GM12878 (cell line): Measurements from ENCODE around the gene NKAIN4.
"Not testable (repeated sequence)": the region's sequence is repeated elsewhere in the genome, so short reads cannot be mapped to it uniquely, and the experiment has no call there.

Experiments
- CTCF ChIP-seq, 3 experiments: IDR thresholded peaks in 2 of 3; conservative IDR thresholded peaks in 1 of 3; 2 replicates each; pipeline ENCODE4 v1.5.1; 2011; ENCODE audit warnings: low read depth in 3 of 3, low read length in 3 of 3, mild to moderate bottlenecking in 3 of 3, control low read depth in 2 of 3, moderate library complexity in 2 of 3, inconsistent platforms in 1 of 3, mixed read lengths in 1 of 3; ENCODE audit not compliant: control insufficient read depth in 2 of 3, insufficient read depth in 1 of 3; ENCODE audit errors: extremely low read depth in 1 of 3
- EZH2 ChIP-seq: IDR thresholded peaks from 2 replicates; pipeline ENCODE4 v1.6.1; 2012; ENCODE audit warnings: low read depth, mild to moderate bottlenecking, control low read depth, inconsistent platforms, low read length, borderline replicate concordance; ENCODE audit not compliant: control insufficient read depth
- POLR2A ChIP-seq: IDR thresholded peaks from 2 replicates; pipeline ENCODE4 v1.6.1; 2011; ENCODE audit warnings: low read depth, mild to moderate bottlenecking, low read length
- YY1 ChIP-seq: IDR thresholded peaks from 2 replicates; pipeline ENCODE4 v1.6.1; 2011; ENCODE audit warnings: low read depth, mild to moderate bottlenecking, low read length
- TF ChIP-seq, protein P1 (sequence below): IDR thresholded peaks from 2 replicates; pipeline ENCODE4 v1.6.1; 2011; ENCODE audit warnings: borderline replicate concordance, low read depth, mild to moderate bottlenecking, moderate library complexity, mixed read lengths, low read length; ENCODE audit not compliant: insufficient read depth; ENCODE audit errors: extremely low read length

- TF ChIP-seq CTCF (IDR thresholded peaks at IDR 0.05 in 2 of 3, conservative IDR thresholded peaks at IDR 0.05 in 1 of 3; ENCODE audit: control insufficient read depth in 2 of 3, extremely low read depth in 1 of 3, insufficient read depth in 1 of 3, low read depth in 3 of 3, low read length in 3 of 3); EZH2; YY1; POLR2A: not testable (repeated sequence)
- TF ChIP-seq, protein P1, sequence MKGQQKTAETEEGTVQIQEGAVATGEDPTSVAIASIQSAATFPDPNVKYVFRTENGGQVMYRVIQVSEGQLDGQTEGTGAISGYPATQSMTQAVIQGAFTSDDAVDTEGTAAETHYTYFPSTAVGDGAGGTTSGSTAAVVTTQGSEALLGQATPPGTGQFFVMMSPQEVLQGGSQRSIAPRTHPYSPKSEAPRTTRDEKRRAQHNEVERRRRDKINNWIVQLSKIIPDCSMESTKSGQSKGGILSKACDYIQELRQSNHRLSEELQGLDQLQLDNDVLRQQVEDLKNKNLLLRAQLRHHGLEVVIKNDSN, result not testable (repeated sequence)
Observed at GRCh38 chr20:63221400-63222053, 32.7 kb downstream of the NKAIN4 start.
